PC-9 (cell line): ENCODE results near the gene TFF2. TPM values are rescaled to one million over a fixed set of nuclear protein-coding genes. Genes with fewer than 3 reads are reported as not detected.
A peak's percentile ranks its signal among the peaks of the same experiment; 100 is the strongest.

Experiments used
- BruUV-seq: library from RNA; stranded (reverse); fragments of 400-500 nt; replicated peaks from 2 replicates; lab custom pipeline; 2021; lab: Mats Ljungman, UMichigan
- CTCF ChIA-PET: fragments of 300-600 bp; sonication (Branson Sonifier 250); formaldehyde crosslinking; loops from one replicate; lab custom pipeline; 2022; ENCODE audit warnings: antibody characterized with exemption; lab: Charles Lee
- POLR2A ChIA-PET: fragments of 300-600 bp; sonication (Branson Sonifier 250); formaldehyde crosslinking; loops from one replicate; lab custom pipeline; 2022; ENCODE audit warnings: antibody characterized with exemption; ENCODE audit not compliant: unreplicated experiment; lab: Charles Lee
- DNase-seq, 2 experiments: peaks; one replicate each; pipeline versions ENCODE4 v3.0.0 to v3.0.0-alpha.2; 2015 to 2022; ENCODE audit warnings: mixed read lengths in 1 of 2
- H2AFZ ChIP-seq: fragments of 200-600 bp; sonication (generic); 2 replicates; pipeline ENCODE4 v1.8.1; 2017; ENCODE audit warnings: antibody characterized with exemption
- H3F3A ChIP-seq: fragments of 200-600 bp; sonication (generic); 2 replicates; pipeline ENCODE4 v1.8.1; 2017; ENCODE audit warnings: antibody characterized with exemption, mild to moderate bottlenecking, low read depth; ENCODE audit not compliant: insufficient read depth
- H3K27ac ChIP-seq: fragments of 200-600 bp; sonication (generic); 2 replicates; pipeline ENCODE4 v1.6.1; 2016; ENCODE audit warnings: mixed run types
- H3K27me3 ChIP-seq: fragments of 200-600 bp; sonication (generic); 2 replicates; pipeline ENCODE4 v1.6.1; 2016; ENCODE audit warnings: low read depth, mixed run types; ENCODE audit not compliant: insufficient read depth
- H3K36me3 ChIP-seq: fragments of 200-600 bp; sonication (generic); 2 replicates; pipeline ENCODE4 v1.6.1; 2016; ENCODE audit warnings: low read depth, mixed run types
- H3K4me1 ChIP-seq: fragments of 200-600 bp; sonication (generic); replicated peaks from 2 replicates; pipeline ENCODE4 v1.6.1; 2016; ENCODE audit warnings: mixed run types; ENCODE audit not compliant: insufficient read depth
- H3K4me2 ChIP-seq: fragments of 200-600 bp; sonication (generic); 2 replicates; pipeline ENCODE4 v1.6.1; 2017; ENCODE audit warnings: mixed run types
- H3K4me3 ChIP-seq: fragments of 200-600 bp; sonication (generic); 2 replicates; pipeline ENCODE4 v1.6.1; 2016; ENCODE audit warnings: mixed run types
- H3K79me2 ChIP-seq: fragments of 200-600 bp; sonication (generic); 2 replicates; pipeline ENCODE4 v1.6.1; 2017; ENCODE audit warnings: low read depth, mixed run types
- H3K9me2 ChIP-seq: fragments of 200-600 bp; sonication (generic); 2 replicates; pipeline ENCODE4 v1.8.1; 2017; ENCODE audit warnings: mild to moderate bottlenecking; ENCODE audit not compliant: insufficient read depth
- H3K9me3 ChIP-seq: fragments of 200-600 bp; sonication (generic); 2 replicates; pipeline ENCODE4 v1.8.1; 2016; ENCODE audit warnings: low read depth; ENCODE audit not compliant: insufficient read depth
- H4K20me1 ChIP-seq: fragments of 200-600 bp; sonication (generic); 2 replicates; pipeline ENCODE4 v1.8.1; 2017; ENCODE audit not compliant: insufficient read depth
- EZH2 ChIP-seq: fragments of 200-600 bp; sonication (generic); IDR thresholded peaks from 2 replicates; pipeline ENCODE4 v1.8.0; 2017; ENCODE audit warnings: antibody characterized with exemption, low read depth
- intact Hi-C: fragments of 100-400 bp; cut with micrococcal nuclease; formaldehyde crosslinking; loops from one replicate; pipeline ENCODE4 v1.10.0; 2022; ENCODE audit not compliant: unreplicated experiment
- total RNA-seq: library from RNA; stranded (reverse); gene quantifications from 2 replicates; pipeline ENCODE4 v1.2.3, GENCODE V29; 2021
- TF ChIP-seq, protein P1 (sequence below): fragments of 200-600 bp; sonication (generic); conservative IDR thresholded peaks from 2 replicates; pipeline ENCODE4 v1.6.1; 2017; ENCODE audit warnings: mixed run types, antibody characterized with exemption, mild to moderate bottlenecking, moderate library complexity

Gene TFF2
- total RNA-seq, 1 experiment from 2014 or later = 0.52 TPM

DNA sequence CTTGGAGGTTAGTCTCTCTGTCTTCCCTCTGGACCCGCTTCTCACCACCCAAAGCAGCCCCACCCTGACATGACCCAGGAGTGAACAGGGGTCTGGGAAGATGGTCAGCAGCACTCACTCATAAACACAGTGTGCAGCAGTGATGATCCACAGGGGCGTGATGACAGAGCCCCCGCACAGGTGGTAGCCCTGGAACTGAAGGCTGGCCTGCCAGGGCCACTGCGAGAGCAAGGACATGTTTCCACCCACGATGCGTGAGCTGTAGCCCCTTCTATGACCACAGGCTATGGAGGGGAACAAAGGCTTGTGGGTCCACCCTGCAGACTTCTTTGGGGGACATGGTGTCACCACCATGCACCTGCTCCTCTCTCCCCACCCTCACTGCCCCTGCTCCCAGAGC, 32.1 kb upstream of the TFF2 start:
- no peaks in the 10 kb centered on the region for H3K9me3 ChIP-seq
- no peak for DNase-seq
- H3F3A ChIP-seq = no peaks in the 10 kb centered on the region
- TF ChIP-seq, protein P1, sequence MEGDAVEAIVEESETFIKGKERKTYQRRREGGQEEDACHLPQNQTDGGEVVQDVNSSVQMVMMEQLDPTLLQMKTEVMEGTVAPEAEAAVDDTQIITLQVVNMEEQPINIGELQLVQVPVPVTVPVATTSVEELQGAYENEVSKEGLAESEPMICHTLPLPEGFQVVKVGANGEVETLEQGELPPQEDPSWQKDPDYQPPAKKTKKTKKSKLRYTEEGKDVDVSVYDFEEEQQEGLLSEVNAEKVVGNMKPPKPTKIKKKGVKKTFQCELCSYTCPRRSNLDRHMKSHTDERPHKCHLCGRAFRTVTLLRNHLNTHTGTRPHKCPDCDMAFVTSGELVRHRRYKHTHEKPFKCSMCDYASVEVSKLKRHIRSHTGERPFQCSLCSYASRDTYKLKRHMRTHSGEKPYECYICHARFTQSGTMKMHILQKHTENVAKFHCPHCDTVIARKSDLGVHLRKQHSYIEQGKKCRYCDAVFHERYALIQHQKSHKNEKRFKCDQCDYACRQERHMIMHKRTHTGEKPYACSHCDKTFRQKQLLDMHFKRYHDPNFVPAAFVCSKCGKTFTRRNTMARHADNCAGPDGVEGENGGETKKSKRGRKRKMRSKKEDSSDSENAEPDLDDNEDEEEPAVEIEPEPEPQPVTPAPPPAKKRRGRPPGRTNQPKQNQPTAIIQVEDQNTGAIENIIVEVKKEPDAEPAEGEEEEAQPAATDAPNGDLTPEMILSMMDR = no peak
- TF ChIP-seq EZH2 = no peak
- POLR2A ChIA-PET = no interaction called here
- CTCF ChIA-PET = no interaction called here
- H3K4me1 ChIP-seq = no peaks in the 10 kb centered on the region
- H3K4me3 ChIP-seq = no peak overlapping the region
- intact Hi-C loops = loop anchor here (5.0 to 10.0 kb wide), 2 partner anchors 46 to 132 kb away; partner anchors contain the start of gene SLC37A1
- H3K4me2 ChIP-seq = no peak overlapping the region
- H4K20me1 ChIP-seq = no peaks in the 10 kb centered on the region
- H3K27me3 ChIP-seq = no peaks in the 10 kb centered on the region
- BruUV-seq = no TSS peak
- no peak overlapping the region for H2AFZ ChIP-seq
- H3K9me2 ChIP-seq = no peaks in the 10 kb centered on the region
- H3K36me3 ChIP-seq = no peaks in the 10 kb centered on the region
- H3K79me2 ChIP-seq = no peaks in the 10 kb centered on the region
- H3K27ac ChIP-seq = no peak overlapping the region

- POLR2A ChIA-PET = no interaction called here
- CTCF ChIA-PET = interaction anchor here (0.5 to 0.7 kb wide), 4 partner anchors 15 to 596 kb away, joined by 3 read pairs; no protein-coding TSS in a partner anchor
- H3K4me2 ChIP-seq = no peak overlapping the region
- no peaks in the 10 kb centered on the region for H4K20me1 ChIP-seq
- H3K4me3 ChIP-seq = no peak overlapping the region
- TF ChIP-seq, protein P1 = peak; percentile 81
- no peak for TF ChIP-seq EZH2
- H3K27me3 ChIP-seq = no peaks in the 10 kb centered on the region
- DNase-seq = peak; percentile 47 to 59
- H3K4me1 ChIP-seq = no peaks in the 10 kb centered on the region
- H2AFZ ChIP-seq = no peak overlapping the region
- no peaks in the 10 kb centered on the region for H3K36me3 ChIP-seq
- no peaks in the 10 kb centered on the region for H3F3A ChIP-seq
- BruUV-seq = no TSS peak
- H3K9me2 ChIP-seq = no peaks in the 10 kb centered on the region
- intact Hi-C loops = loop anchor here (1.0 to 10.0 kb wide), 7 partner anchors 44 to 236 kb away; partner anchors contain the start of gene SLC37A1
- no peak overlapping the region for H3K27ac ChIP-seq
- H3K9me3 ChIP-seq = no peaks in the 10 kb centered on the region
- H3K79me2 ChIP-seq = no peaks in the 10 kb centered on the region
These were observed 30.7 kb upstream of the TFF2 start for GRCh38 chr21:42381347-42381984.

GRCh38 chr21:42379426-42380215, 28.8 kb upstream of the TFF2 start:
- Histone ChIP-seq H3K4me2 (no peak overlapping the region), H2AFZ (no peak overlapping the region), H3K79me2 (no peaks in the 10 kb centered on the region), H3K27ac (no peak overlapping the region), H3F3A (no peaks in the 10 kb centered on the region), H3K27me3 (no peaks in the 10 kb centered on the region), H3K4me1 (no peaks in the 10 kb centered on the region), H4K20me1 (no peaks in the 10 kb centered on the region), H3K9me3 (no peaks in the 10 kb centered on the region), H3K4me3 (no peak overlapping the region), H3K9me2 (no peaks in the 10 kb centered on the region), H3K36me3 (no peaks in the 10 kb centered on the region)
- ChIA-PET CTCF (no interaction called here), POLR2A (no interaction called here)
- no TSS peak for BruUV-seq
- intact Hi-C loops = loop anchor here (2.0 to 10.0 kb wide), 3 partner anchors 42 to 135 kb away; partner anchors contain the start of gene SLC37A1
- DNase-seq = no peak
- no peak for TF ChIP-seq EZH2
- TF ChIP-seq, protein P1 = no peak
